ENCODE data around the gene NOG.

DNA sequence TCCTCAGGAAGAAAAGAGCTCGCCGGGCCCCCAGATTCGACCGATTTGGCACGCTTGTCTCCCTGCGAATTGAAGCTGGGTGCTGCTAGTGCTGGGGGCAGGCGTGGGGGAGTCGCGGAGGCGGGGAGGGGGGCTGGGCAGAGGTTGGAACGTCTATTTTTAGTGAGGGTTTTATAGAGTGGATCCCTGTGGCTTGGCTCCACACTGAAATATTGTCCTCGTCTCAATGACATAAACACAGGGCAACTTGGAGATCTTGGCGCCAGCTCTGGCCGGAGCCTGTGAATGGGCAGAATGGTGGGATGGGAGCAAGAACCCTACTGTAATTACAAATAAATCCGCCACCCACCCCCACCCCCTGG, 15.7 kb upstream of the NOG start:
- TF ChIP-seq, protein P1, sequence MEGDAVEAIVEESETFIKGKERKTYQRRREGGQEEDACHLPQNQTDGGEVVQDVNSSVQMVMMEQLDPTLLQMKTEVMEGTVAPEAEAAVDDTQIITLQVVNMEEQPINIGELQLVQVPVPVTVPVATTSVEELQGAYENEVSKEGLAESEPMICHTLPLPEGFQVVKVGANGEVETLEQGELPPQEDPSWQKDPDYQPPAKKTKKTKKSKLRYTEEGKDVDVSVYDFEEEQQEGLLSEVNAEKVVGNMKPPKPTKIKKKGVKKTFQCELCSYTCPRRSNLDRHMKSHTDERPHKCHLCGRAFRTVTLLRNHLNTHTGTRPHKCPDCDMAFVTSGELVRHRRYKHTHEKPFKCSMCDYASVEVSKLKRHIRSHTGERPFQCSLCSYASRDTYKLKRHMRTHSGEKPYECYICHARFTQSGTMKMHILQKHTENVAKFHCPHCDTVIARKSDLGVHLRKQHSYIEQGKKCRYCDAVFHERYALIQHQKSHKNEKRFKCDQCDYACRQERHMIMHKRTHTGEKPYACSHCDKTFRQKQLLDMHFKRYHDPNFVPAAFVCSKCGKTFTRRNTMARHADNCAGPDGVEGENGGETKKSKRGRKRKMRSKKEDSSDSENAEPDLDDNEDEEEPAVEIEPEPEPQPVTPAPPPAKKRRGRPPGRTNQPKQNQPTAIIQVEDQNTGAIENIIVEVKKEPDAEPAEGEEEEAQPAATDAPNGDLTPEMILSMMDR (IDR thresholded peaks at IDR 0.05), result no peak
- TF ChIP-seq EP300 (IDR thresholded peaks at IDR 0.05) (no peak), POLR2A (IDR thresholded peaks at IDR 0.05) (no peak), POLR2AphosphoS5 (IDR thresholded peaks at IDR 0.05) (no peak)
